CD14-positive monocyte (primary cell): ENCODE data around the gene FAM227B. TPM values are rescaled to one million over a fixed set of nuclear protein-coding genes. Genes with fewer than 3 reads are reported as not detected.
"Not testable (repeated sequence)": the region's sequence is repeated elsewhere in the genome, so short reads cannot be mapped to it uniquely, and the experiment has no call there.

Source experiments
- DNase-seq, 3 donors: peaks; one replicate each; pipeline ENCODE4 v3.0.0-alpha.2; 2011 to 2022
- H2AFZ ChIP-seq: 2 replicates; pipeline ENCODE4 v1.6.0; 2012; ENCODE audit warnings: mild to moderate bottlenecking, low read depth, low read length, inconsistent platforms; ENCODE audit not compliant: insufficient read depth, poor library complexity, severe bottlenecking
- H3K27ac ChIP-seq, 2 donors: 1 replicate in 1 of 2; 2 replicates in 1 of 2; pipeline ENCODE4 v1.5.1; 2012 to 2013; ENCODE audit warnings: low read length in 2 of 2, control low read depth in 1 of 2, inconsistent platforms in 1 of 2, low read depth in 1 of 2, mild to moderate bottlenecking in 1 of 2
- H3K27me3 ChIP-seq, 2 donors: one replicate each; pipeline versions ENCODE4 v1.6.0 to v1.6.1; 2011 to 2013; ENCODE audit warnings: low read length in 2 of 2; ENCODE audit not compliant: control insufficient read depth in 2 of 2, insufficient read depth in 2 of 2
- H3K36me3 ChIP-seq, 2 donors: replicated peaks in 1 of 2; 1 replicate in 1 of 2; 2 replicates in 1 of 2; pipeline versions ENCODE4 v1.5.1 to v1.6.1; 2012 to 2013; ENCODE audit warnings: low read length in 2 of 2, control low read depth in 1 of 2, inconsistent platforms in 1 of 2, mild to moderate bottlenecking in 1 of 2; ENCODE audit not compliant: insufficient read depth in 2 of 2, control insufficient read depth in 1 of 2
- H3K4me1 ChIP-seq, 2 donors: 1 replicate in 1 of 2; 2 replicates in 1 of 2; pipeline versions ENCODE4 v1.5.1 to v1.6.1; 2012 to 2013; ENCODE audit warnings: low read length in 2 of 2, control low read depth in 1 of 2, inconsistent platforms in 1 of 2, mild to moderate bottlenecking in 1 of 2, moderate library complexity in 1 of 2; ENCODE audit not compliant: insufficient read depth in 2 of 2, control insufficient read depth in 1 of 2
- H3K4me2 ChIP-seq: replicated peaks from 2 replicates; pipeline ENCODE3; 2012; ENCODE audit warnings: low read length, moderate library complexity, mild to moderate bottlenecking; ENCODE audit not compliant: poor library complexity, severe bottlenecking; ENCODE audit errors: extremely low read depth
- H3K4me3 ChIP-seq, 3 experiments: fragments of 200-600 bp in 1 of 3; sonication (generic) in 1 of 3; replicated peaks in 1 of 3; 1 replicate in 2 of 3; 2 replicates in 1 of 3; pipeline ENCODE4 v1.5.1; 2011 to 2013; ENCODE audit warnings: low read length in 3 of 3, mild to moderate bottlenecking in 3 of 3, control low read depth in 2 of 3, low read depth in 2 of 3, inconsistent platforms in 1 of 3, moderate library complexity in 1 of 3
- H3K79me2 ChIP-seq: 2 replicates; pipeline ENCODE4 v1.6.0; 2012; ENCODE audit warnings: mild to moderate bottlenecking, control low read depth, inconsistent platforms, low read length, moderate library complexity; ENCODE audit not compliant: insufficient read depth
- H3K9ac ChIP-seq: 2 replicates; pipeline ENCODE4 v1.6.0; 2017; ENCODE audit warnings: low read length, mild to moderate bottlenecking; ENCODE audit not compliant: insufficient read depth, poor library complexity, severe bottlenecking
- H3K9me3 ChIP-seq, 2 donors: replicated peaks in 1 of 2; 1 replicate in 1 of 2; 2 replicates in 1 of 2; pipeline versions ENCODE4 v1.5.1 to v1.6.1; 2012 to 2013; ENCODE audit warnings: low read length in 2 of 2, control low read depth in 1 of 2; ENCODE audit not compliant: control insufficient read depth in 1 of 2, insufficient read depth in 1 of 2
- H4K20me1 ChIP-seq: 2 replicates; pipeline ENCODE4 v1.6.0; 2012; ENCODE audit warnings: mild to moderate bottlenecking, low read length, control low read depth, moderate library complexity; ENCODE audit not compliant: insufficient read depth
- H3K27ac Mint-ChIP-seq, 7 donors: one replicate each; pipeline ENCODE4 v1.8.0; 2020; ENCODE audit warnings: mild to moderate bottlenecking in 7 of 7, mixed read lengths in 7 of 7, moderate library complexity in 6 of 7, inconsistent platforms in 2 of 7
- H3K27me3 Mint-ChIP-seq, 3 donors: one replicate each; pipeline ENCODE4 v1.8.0; 2021 to 2022; ENCODE audit warnings: low read depth in 3 of 3, mild to moderate bottlenecking in 3 of 3, mixed read lengths in 3 of 3, moderate library complexity in 3 of 3, inconsistent platforms in 1 of 3
- H3K36me3 Mint-ChIP-seq, 2 donors: one replicate each; pipeline ENCODE4 v1.8.0; 2020; ENCODE audit warnings: mixed read lengths in 2 of 2, inconsistent platforms in 1 of 2, mild to moderate bottlenecking in 1 of 2
- H3K4me1 Mint-ChIP-seq: one replicate; pipeline ENCODE4 v1.8.0; 2020; ENCODE audit warnings: mild to moderate bottlenecking, mixed read lengths
- H3K4me3 Mint-ChIP-seq, 2 donors: one replicate each; pipeline ENCODE4 v1.8.0; 2020; ENCODE audit warnings: mild to moderate bottlenecking in 2 of 2, mixed read lengths in 2 of 2, moderate library complexity in 1 of 2
- H3K9me3 Mint-ChIP-seq, 7 donors: one replicate each; pipeline ENCODE4 v1.8.0; 2020 to 2022; ENCODE audit warnings: mixed read lengths in 7 of 7, mild to moderate bottlenecking in 6 of 7, moderate library complexity in 6 of 7, inconsistent platforms in 2 of 7
- CTCF ChIP-seq: fragments of 200-600 bp; IDR thresholded peaks from one replicate; pipeline ENCODE4 v1.8.0; 2022; ENCODE audit warnings: antibody characterized with exemption, mild to moderate bottlenecking
- WGBS: methylation state at CpG from one replicate; pipeline ENCODE4 v1.1.5; 2013; ENCODE audit warnings: missing lambda C conversion rate; ENCODE audit not compliant: insufficient coverage; 5-methylcytosine and 5-hydroxymethylcytosine counted together
- intact Hi-C, 2 donors: fragments of 100-400 bp; cut with micrococcal nuclease; formaldehyde crosslinking; loops; one replicate each; pipeline versions ENCODE4 v1.15.0 to v1.15.1; 2023
- polyA plus RNA-seq, 3 donors: library from polyadenylated mRNA; depleted of rRNA in 1 of 3; unstranded in 2 of 3; stranded (reverse) in 1 of 3; fragments of 300-500 nt in 2 of 3; fragments of >200 nt in 1 of 3; fragmentation: Illumina TruSeq in 2 of 3; gene quantifications; 1 replicate in 2 of 3; 2 replicates in 1 of 3; pipeline ENCODE4 v1.2.3, GENCODE V29; 2012 to 2021

Gene FAM227B
- polyA plus RNA-seq, 3 donors = 0.28 to 0.72 (median 0.49) TPM

- peak in 1 of 3 donors; percentile 7 for DNase-seq
- Histone ChIP-seq H3K4me3 (no peak overlapping the region), H3K4me2 (no peak overlapping the region), H4K20me1 (no peaks in the 10 kb centered on the region), H3K27ac (no peak overlapping the region), H3K9ac (no peak overlapping the region), H2AFZ (no peak overlapping the region), H3K36me3 (peaks cover 0 to 10% of the 10 kb centered on the region in 2 donors), H3K4me1 (peaks cover 17 to 31% of the 10 kb centered on the region in 2 donors), H3K9me3 (peaks cover 11 to 14% of the 10 kb centered on the region in 2 donors), H3K79me2 (peaks cover 33% of the 10 kb centered on the region), H3K27me3 (no peaks in the 10 kb centered on the region)
- H3K9me3 Mint-ChIP-seq = peaks cover 14 to 30% (median 17%) of the 10 kb centered on the region in 7 donors
- peaks cover 33% of the 10 kb centered on the region for H3K4me1 Mint-ChIP-seq
- H3K27ac Mint-ChIP-seq = peak overlapping the region in 1 of 7 donors; percentile 57
- H3K27me3 Mint-ChIP-seq = no peaks in the 10 kb centered on the region
- WGBS = 36% methylated on average over 2 of the region's 3 CpGs
- H3K36me3 Mint-ChIP-seq = peaks cover 10 to 11% of the 10 kb centered on the region in 2 donors
- intact Hi-C loops = no loop called here
- H3K4me3 Mint-ChIP-seq = no peak overlapping the region
- no peak for TF ChIP-seq CTCF
These were observed 1.4 kb downstream of the FAM227B start for GRCh38 chr15:49619226-49619625.

DNA sequence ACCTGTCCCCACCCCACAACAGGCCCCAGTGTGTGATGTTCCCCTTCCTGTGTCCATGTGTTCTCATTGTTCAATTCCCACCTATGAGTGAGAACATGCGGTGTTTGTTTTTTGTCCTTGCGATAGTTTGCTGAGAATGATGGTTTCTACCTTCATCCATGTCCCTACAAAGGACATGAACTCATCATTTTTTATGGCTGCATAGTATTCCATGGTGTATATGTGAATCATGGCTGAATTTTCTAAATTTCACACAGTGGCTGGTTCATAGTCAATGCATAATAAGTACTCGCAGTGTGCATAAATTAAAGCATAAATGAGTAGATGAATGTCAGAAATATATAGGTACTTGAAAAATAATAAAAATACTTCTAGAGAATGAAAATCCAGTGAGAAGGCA, 8.4 kb downstream of the FAM227B start:
- not testable (repeated sequence) for H3K27ac Mint-ChIP-seq, H3K4me3 ChIP-seq

More for the DNA sequence above, 8.4 kb downstream of the FAM227B start:
- H2AFZ ChIP-seq, DNase-seq, H3K4me2 ChIP-seq, H3K27me3 ChIP-seq, H3K36me3 Mint-ChIP-seq, H4K20me1 ChIP-seq, H3K4me1 ChIP-seq, H3K36me3 ChIP-seq, H3K27me3 Mint-ChIP-seq, H3K9ac ChIP-seq, H3K79me2 ChIP-seq, H3K4me3 Mint-ChIP-seq, intact Hi-C loops, H3K4me1 Mint-ChIP-seq, H3K27ac ChIP-seq: not testable (repeated sequence)
- H3K9me3 ChIP-seq = peaks cover 16 to 20% of the 10 kb centered on the region in 2 donors
- no CpG with 5 or more reads among the region's 3 CpGs for WGBS
- H3K9me3 Mint-ChIP-seq = peaks cover 22 to 37% (median 28%) of the 10 kb centered on the region in 7 donors
